HG03432 (cell line): ENCODE data around the gene MTCL1.

ENCODE experiments used
- ATAC-seq: cut with Tn5 transposase; IDR thresholded peaks from one replicate; pipeline ENCODE4 v1.9.1; 2021; ENCODE audit warnings: mild to moderate bottlenecking, moderate library complexity; ENCODE audit not compliant: unreplicated experiment

Gene MTCL1

GRCh38 chr18:8806100-8806797, 100.9 kb downstream of the MTCL1 start:
- ATAC-seq: no peak

DNA sequence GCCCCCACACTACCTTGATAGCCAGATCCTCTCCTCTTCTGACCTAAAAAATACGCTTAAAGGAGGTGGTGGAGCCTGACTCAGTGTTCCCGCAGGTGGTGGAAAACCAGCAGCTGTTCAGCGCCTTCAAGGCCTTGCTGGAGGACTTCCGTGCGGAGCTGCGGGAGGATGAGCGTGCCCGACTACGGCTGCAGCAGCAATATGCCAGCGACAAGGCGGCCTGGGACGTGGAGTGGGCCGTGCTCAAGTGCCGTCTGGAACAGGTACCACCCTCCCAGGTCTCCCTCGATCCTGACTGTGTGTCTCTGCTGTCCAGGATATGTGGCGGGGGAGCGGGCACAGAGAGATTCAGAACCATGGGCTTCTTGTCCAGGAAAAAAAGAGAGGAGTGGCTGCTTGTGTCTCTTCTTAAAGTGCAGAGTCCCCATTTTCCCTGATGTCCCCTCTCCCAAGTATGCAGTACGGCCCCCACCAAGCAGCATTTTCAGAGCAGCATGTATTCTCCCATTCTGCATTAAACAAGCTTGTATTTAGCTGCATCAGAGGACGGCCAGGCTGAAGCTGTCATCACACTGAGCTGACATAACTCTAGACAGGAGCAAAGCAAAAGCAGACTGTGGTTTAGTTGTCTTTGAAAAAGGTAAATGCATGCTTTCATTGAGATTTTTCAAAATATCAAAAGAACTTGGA, 101.6 kb downstream of the MTCL1 start:
- no peak for ATAC-seq

- no peak for ATAC-seq
Observed at GRCh38 chr18:8807488-8807805, 102.1 kb downstream of the MTCL1 start.

GRCh38 chr18:8808001-8808400, 102.6 kb downstream of the MTCL1 start:
- ATAC-seq: no peak

- ATAC-seq: no peak
Observed at GRCh38 chr18:8809514-8809913, 104.2 kb downstream of the MTCL1 start.

DNA sequence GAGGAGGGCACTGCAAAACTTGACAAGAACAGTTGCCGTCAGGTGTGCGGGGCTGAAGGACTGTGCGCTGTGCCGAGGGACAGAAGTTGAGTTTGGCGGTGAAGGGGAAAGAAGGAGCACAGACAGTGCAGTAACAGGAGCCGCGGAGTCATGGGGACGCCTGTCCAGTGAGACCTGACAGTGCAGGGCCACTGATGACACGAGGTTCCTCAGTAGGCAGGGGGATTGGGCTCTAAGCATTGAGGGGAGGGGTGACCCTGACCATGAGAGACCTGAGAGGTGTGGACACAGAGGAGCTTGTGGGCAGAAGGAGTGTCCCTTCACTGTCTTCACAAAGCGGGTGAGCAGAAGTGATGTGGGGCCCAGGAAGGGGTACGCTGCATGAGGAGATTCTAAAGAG, 104.8 kb downstream of the MTCL1 start:
- ATAC-seq: no peak

DNA sequence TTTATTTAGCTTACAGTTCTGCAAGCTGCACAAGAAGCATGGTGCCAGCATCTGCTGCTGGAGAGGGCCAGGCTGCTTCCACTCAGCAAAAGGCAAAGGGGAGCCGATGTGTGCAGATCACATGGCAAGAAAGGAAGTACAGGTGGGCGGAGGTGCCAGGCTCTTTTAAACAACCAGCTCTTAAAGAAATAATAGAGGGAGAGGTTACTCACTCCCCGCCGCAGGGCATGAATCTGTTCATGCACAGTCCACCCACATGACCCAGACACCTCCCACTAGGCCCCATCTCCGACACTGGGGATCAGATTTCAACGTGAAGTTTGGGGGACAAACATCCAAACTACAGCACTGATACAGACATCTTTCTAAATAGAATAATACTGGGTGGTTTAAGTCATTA, 105.8 kb downstream of the MTCL1 start:
- no peak for ATAC-seq

DNA sequence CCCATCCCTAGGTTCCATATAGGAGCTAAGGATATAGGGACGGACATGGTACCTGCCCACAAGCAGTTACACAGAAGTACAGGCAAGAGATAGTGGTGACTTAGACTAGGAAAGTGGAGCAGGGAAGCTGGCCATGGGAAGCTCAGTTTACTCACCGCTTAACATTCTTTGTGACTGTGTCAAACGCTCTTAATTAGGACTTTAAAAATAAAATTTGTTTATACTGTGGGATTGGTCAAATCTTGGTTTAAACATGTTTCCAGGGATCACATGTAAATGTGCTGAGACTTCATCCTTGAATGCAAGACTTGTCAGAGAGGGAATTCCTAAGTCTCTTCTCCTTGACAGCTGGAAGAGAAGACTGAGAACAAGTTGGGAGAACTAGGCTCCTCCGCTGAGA, 107.3 kb downstream of the MTCL1 start:
- ATAC-seq: no peak

DNA sequence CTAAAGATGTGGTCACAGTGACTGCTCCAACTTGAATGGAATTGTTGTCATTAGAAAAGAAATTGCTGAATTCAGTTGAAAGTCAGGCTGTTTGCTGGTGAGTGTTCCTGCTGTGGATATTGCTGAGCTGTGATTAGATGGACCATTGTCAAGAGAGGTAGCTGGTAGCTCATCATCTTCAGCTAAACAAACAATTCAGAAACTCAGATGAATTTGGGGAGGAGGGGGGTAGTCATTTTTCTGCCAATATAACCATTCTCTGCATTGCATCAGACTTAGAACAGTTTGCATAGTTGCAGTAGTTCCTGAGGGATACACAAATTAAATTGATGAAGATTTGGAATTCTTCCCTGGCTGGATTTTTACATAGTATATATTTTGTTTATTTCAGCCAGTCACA, 108.3 kb downstream of the MTCL1 start:
- no peak for ATAC-seq

DNA sequence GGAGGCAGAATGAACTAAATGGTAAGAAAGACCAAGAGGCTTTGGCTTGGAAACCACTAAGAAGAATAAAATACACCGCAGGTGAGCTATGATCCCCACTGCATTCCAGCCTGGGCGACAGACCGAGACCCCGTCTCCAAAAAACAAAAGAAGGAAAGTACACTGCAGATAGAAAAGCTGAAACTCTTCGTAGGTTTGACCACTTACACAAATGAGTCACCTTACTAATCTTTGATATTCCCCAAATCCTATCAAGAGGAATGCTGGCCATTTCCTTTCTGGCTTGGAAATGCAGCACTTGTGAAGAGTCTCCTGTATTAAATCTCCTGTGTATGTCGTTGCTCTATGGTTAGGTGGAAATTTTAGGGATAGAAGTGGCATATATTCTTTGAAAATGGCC, 108.8 kb downstream of the MTCL1 start:
- ATAC-seq: no peak

GRCh38 chr18:8816220-8816619, 110.9 kb downstream of the MTCL1 start:
- ATAC-seq: no peak

DNA sequence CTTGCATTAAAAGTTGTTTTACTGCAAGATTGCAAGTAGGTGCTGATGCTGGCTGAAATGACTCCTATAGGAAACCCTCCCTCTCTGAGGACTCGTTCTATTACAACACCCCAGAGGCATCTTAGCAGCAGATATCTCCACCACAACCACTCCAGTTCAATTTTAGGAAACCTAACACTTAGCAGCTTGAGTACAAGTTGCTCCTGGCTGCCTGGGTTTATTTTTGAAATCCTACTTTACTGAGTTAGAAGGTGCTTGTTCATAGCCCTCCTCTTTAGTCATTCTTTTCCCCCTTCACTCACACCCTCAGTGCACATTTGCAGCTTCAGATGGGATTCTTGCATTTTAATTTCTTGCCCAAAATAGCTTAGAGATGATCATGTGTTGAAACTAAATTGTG, 111.5 kb downstream of the MTCL1 start:
- no peak for ATAC-seq

DNA sequence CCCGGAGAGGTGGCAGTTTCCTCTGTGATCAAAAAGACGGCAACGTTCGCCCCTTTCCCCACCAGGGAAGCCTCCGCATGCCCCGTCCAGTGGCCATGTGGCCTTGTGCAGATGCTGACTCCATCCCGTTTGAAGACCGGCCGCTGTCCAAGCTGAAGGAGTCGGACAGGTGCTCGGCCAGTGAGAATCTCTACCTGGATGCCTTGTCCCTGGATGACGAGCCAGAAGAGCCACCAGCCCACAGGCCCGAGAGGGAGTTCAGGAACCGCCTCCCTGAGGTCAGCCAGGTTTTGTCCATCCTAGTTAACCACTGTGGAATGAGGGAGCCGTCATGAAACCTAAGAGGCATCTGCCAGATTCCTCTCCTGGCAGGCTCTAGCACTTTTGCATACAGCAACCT, 113.6 kb downstream of the MTCL1 start:
- ATAC-seq: no peak

- no peak for ATAC-seq
Observed at GRCh38 chr18:8820396-8821082, 115.2 kb downstream of the MTCL1 start.

GRCh38 chr18:8821083-8821465, 115.7 kb downstream of the MTCL1 start:
- ATAC-seq: no peak

DNA sequence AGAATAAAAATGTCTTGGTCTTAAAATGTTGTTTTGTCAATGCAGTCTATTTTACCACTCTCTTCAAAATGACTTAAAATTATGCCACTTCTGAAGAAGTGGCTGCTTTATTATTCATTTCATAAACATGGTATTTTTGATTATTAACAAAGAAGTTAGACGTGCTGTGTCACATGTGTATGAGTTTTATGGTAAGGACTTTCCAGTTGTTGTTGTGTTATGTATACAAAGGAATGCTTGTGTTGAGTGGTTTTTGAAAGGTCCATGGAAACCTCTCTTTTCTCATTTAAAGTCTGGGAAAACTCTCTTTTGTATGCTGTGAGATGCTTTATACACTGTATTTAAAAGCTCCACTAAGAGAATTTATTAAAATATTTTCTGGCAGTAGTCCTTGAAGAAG, 116.2 kb downstream of the MTCL1 start:
- ATAC-seq: no peak

DNA sequence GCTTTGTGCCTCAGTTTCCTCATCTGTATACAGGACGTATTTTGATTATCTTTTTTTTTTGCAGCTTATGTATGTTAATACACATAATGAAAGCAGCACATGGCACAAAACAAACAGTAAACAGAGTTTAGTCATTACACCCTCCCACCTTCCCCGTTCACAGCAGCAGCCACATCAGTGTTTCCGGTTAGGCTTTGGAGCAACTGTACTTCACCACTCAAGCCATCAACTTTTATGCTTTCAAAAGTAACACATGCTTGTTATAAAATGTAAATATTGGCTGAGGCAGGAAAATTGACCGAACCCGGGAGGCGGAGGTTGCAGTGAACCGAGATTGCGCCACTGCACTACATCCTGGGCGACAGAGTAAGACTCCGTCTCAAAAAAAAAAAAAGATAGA, 117.3 kb downstream of the MTCL1 start:
- no peak for ATAC-seq

GRCh38 chr18:8823530-8823929, 118.2 kb downstream of the MTCL1 start:
- no peak for ATAC-seq

DNA sequence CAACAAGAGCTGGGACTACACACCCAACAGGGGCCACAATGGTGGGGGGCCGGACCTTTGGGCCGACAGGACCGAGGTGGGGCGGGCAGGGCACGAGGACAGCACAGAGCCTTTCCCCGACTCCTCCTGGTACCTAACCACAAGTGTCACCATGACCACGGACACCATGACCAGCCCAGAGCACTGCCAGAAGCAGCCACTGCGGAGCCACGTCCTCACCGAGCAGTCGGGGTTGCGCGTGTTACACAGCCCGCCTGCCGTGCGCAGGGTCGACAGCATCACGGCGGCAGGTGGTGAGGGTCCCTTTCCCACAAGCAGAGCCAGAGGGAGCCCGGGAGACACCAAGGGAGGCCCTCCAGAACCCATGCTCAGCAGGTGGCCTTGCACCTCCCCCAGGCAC, 119.5 kb downstream of the MTCL1 start:
- ATAC-seq: no peak

DNA sequence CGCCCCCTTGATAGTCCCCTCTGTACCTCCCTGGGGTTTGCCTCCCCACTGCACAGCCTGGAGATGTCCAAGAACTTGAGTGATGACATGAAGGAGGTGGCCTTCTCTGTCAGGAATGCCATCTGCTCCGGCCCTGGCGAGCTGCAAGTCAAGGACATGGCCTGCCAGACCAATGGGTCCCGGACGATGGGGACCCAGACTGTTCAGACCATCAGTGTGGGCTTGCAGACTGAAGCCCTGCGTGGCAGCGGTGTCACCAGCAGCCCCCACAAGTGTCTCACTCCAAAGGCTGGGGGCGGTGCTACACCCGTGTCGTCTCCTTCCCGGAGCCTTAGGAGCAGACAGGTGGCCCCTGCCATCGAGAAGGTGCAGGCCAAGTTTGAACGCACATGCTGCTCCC, 119.9 kb downstream of the MTCL1 start:
- no peak for ATAC-seq

DNA sequence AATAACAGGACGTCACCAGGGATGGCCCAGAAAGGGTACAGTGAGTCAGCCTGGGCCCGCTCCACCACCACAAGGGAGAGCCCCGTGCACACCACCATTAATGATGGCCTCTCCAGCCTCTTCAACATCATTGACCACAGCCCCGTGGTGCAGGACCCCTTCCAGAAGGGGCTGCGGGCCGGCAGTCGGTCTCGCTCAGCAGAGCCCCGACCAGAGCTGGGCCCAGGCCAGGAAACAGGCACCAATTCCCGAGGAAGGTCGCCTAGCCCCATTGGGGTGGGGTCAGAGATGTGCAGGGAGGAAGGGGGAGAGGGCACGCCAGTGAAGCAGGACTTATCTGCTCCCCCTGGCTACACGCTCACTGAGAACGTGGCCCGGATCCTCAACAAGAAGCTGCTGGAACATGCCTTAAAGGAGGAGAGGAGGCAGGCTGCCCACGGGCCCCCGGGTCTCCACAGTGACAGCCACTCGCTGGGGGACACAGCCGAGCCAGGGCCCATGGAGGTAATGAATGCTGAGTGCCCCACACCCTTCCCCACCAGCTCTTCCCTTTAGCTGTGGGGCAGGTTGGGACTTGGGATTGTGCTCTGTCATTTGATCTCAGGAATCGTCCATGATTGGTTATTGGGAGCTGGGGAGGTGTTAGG, 120.5 kb downstream of the MTCL1 start:
- no peak for ATAC-seq

DNA sequence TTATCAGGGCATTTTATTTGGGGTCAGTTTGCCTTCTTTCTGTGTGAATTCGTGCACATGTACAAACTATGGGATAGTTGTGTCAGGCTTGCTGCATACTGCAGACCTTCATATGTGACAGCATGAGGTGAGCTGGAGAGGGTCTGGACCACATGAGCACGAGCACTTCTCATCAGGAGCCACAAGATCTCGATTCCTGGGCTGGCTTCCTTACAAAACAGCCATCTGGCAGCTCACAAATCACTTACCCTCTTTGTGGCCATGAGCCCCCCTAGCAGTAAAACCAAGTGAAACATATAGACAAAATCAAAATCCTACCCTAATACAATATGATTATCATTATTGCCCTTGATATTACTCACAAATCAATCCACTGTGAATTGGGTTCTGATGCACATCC, 121.2 kb downstream of the MTCL1 start:
- ATAC-seq: no peak
